ENCODE measurements around the gene FUBP1. TPM values are rescaled to one million over a fixed set of nuclear protein-coding genes. Genes with fewer than 3 reads are reported as not detected.
"Not testable (repeated sequence)": the region's sequence is repeated elsewhere in the genome, so short reads cannot be mapped to it uniquely, and the experiment has no call there.

FUBP1 gene
- total RNA-seq, 1 experiment from 2014 or later: 183 TPM

DNA sequence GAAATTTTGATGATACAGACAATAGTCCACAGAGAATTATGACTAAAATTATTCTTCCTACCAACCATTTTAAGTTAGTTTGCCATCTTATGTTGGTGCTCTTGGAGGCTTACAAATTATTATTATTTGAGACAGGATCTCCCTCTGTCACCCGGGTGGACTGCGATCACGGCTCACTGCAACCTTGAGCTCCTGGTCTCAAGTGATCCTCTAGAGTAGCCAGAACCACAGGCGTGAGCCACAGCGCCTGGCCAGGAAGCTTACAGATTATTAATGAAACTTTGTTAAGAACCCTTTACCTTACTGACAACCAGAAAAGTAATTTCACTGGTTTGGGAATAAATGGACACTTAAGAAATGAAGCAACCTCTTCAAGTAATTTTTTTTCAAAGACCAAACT, 17.9 kb upstream of the FUBP1 start:
- DNase-seq: no peak
- Histone ChIP-seq H3K36me3 (peaks cover 38% of the 10 kb centered on the region), H3K27me3 (no peaks in the 10 kb centered on the region), H3K9me3 (no peaks in the 10 kb centered on the region), H3K4me3 (no peak overlapping the region)

DNA sequence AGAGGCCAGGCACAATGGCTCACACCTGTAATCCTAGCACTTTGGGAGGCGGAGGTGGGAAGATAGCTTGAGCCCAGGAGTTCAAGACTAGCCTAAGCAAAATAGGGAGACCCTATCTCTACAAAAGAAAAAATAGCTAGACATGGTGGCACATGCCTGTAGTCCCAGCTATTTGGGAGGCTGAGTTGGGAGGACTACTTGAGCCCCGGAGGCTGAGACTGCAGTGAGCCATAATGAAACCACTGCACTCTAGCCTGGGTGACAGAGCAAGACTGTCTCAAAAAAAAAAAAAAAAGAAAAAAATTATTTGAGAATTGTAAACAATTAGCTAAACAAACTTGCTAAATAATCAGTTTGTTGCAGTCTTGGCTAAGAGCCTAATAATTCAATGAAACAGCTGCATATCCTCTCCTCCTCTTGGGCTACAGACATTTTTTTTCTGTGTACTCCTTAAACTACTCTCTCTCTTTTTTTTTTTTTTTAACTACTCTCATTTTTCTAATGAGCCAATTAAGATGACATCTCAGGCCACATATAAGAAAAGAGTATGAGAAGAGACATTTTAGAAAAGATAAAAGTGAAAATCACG, 15.3 kb upstream of the FUBP1 start:
- H3K9me3 ChIP-seq: no peaks in the 10 kb centered on the region
- H3K27me3 ChIP-seq: no peaks in the 10 kb centered on the region
- H3K4me3 ChIP-seq: no peak overlapping the region
- DNase-seq: no peak
- H3K36me3 ChIP-seq: peaks cover 46% of the 10 kb centered on the region

DNA sequence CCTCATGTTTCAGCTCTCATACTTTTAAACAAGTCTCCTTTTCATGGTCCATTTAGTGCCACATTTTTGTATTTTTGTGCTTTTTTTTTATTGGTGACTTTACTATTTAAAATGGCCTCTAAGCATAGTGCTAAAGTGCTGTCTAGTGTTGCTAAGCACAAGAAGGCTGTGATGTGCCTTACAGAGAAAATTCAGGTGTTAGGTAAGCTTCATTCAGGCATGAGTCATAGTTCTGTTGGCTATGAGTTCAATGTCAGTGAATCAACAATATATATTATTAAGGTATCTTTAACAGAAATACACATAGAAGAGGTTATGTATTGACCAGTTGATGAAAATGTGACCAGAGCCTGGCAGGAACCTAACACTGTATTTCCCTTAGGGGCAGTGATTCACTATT, 12.8 kb upstream of the FUBP1 start:
- Histone ChIP-seq H3K27me3 (no peaks in the 10 kb centered on the region), H3K9me3 (no peaks in the 10 kb centered on the region), H3K36me3 (peaks cover 45% of the 10 kb centered on the region), H3K4me3 (no peak overlapping the region)
- DNase-seq: no peak

DNA sequence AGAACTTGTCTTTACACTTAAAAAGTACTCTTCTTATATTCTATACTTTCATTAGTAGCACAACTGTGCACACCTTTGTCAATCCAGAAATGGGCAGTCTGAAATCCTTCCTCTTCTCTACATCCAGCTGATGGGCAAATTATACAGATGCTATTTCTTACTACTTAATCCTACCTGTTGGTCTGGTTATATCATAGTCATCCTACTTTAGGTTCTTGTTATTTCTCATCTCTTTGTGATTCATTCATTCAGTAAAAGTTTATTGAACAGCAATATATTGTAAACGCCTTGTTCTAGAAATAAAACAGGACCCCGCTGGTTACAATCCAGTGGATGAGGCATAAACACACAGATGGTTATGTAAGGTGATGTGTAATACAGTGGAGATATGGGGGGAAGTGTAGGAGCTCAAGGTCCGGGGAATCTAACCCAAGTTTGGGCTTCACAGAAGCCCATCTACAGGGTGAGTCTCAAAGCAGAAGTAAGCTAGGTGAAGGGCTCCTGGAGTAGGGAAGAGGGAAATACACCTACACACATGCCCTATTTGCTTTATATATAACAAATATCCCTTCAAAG, 11.8 kb upstream of the FUBP1 start:
- H3K4me3 ChIP-seq: no peak overlapping the region
- H3K36me3 ChIP-seq: peaks cover 38% of the 10 kb centered on the region
- no peaks in the 10 kb centered on the region for H3K27me3 ChIP-seq
- H3K9me3 ChIP-seq: no peaks in the 10 kb centered on the region
- DNase-seq: no peak

DNA sequence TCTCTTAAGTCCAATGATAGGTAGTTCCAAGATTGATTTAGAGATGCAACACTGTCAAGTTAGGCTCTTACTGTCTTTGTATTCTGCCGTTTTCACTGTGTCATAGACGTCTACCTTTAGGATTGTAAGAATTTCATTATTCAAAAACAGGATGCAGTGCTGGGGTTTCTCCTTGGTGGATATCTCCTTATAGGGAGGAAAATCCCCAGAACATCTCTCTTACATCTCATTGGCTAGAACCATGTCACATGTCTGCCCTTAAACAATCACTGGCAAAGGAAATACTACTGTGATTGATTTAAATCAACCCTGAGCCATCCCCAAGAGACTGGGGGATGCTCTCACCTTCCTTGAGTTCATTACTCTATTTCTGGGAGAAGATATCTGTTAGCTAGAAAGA, 10.9 kb upstream of the FUBP1 start:
- DNase-seq: no peak

DNA sequence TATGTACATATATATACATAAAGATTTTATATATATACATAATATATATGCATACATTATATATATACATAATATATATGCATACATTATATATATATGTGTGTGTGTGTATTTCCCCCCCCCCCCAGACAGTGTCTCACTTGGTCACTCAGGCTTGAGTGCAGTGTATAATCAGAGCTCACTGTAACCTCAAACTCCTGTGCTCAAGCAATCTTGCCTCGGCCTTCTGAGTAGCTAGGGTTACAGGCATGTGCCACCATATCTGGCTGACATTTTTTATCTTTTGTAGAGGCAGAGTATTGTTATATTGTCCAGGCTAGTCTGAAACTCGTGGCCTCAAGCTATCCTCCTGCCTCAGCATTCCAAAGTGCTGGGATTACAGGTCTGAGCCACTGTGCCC, 9.0 kb upstream of the FUBP1 start:
- no peak for DNase-seq
- no peaks in the 10 kb centered on the region for H3K27me3 ChIP-seq
- no peak overlapping the region for H3K4me3 ChIP-seq
- peaks cover 32% of the 10 kb centered on the region for H3K36me3 ChIP-seq
- no peaks in the 10 kb centered on the region for H3K9me3 ChIP-seq

More for the DNA sequence above, 10.9 kb upstream of the FUBP1 start:
- Histone ChIP-seq H3K4me3 (no peak overlapping the region), H3K9me3 (no peaks in the 10 kb centered on the region), H3K27me3 (no peaks in the 10 kb centered on the region), H3K36me3 (peaks cover 34% of the 10 kb centered on the region)

DNA sequence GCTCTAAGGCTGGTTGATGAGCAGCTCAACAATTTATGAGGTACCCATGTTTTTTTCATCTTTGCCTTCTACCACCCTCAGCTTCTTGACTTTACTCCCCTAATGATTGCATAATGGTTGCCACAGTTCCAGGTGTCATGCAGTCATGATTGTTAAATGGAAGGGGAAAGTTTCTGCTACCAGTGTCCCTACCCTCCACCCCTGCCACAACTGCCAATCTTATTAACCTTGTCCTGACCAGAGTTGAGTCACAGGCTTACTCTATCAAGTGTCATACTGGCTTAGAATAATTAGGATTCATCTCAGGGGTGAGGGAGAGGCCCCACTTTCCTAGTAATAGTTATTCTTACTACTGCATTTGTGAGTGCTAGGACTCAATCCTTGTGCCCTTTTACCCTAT, 7.9 kb upstream of the FUBP1 start:
- H3K4me3 ChIP-seq: no peak overlapping the region
- no peaks in the 10 kb centered on the region for H3K27me3 ChIP-seq
- no peaks in the 10 kb centered on the region for H3K9me3 ChIP-seq
- peaks cover 30% of the 10 kb centered on the region for H3K36me3 ChIP-seq
- no peak for DNase-seq

DNA sequence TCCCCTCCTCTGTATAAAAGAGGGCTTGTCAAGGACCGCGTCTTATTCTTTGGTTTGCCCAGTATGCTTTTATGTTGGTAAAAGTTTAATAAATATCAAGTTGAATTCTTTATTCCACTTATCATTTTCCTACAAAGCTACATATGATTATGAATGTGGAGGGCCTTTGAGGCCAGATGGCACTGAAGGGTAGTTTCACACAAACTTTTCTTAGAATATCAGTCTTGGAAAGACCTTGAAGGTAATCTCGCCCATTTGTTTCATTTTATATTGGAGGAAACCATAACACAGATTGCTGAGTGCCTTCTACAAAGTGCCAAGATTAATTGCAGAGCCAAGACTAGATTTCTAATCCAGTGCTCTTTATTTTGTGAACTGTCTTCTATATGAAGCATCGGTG, 5.8 kb upstream of the FUBP1 start:
- no peaks in the 10 kb centered on the region for H3K27me3 ChIP-seq
- DNase-seq: no peak
- no peak overlapping the region for H3K4me3 ChIP-seq
- H3K9me3 ChIP-seq: no peaks in the 10 kb centered on the region
- H3K36me3 ChIP-seq: peaks cover 29% of the 10 kb centered on the region

DNA sequence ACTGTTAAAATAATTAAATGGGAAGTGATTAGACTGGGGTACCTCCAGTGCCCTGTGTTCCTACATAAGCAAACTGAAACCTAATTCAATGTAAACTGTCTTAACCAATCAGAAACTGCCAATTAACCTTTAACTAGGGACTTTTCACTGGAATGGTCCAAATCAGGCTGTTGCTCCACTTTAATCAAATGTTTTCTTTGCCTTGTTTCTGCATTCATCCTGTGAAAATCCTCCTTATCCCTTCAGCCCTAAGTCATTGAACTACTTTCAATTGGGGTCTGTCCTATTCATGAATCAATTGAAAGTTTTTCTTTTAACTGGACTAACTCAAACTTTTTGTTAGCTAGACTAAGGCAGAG, 5.1 kb upstream of the FUBP1 start:
- no peak for DNase-seq

DNA sequence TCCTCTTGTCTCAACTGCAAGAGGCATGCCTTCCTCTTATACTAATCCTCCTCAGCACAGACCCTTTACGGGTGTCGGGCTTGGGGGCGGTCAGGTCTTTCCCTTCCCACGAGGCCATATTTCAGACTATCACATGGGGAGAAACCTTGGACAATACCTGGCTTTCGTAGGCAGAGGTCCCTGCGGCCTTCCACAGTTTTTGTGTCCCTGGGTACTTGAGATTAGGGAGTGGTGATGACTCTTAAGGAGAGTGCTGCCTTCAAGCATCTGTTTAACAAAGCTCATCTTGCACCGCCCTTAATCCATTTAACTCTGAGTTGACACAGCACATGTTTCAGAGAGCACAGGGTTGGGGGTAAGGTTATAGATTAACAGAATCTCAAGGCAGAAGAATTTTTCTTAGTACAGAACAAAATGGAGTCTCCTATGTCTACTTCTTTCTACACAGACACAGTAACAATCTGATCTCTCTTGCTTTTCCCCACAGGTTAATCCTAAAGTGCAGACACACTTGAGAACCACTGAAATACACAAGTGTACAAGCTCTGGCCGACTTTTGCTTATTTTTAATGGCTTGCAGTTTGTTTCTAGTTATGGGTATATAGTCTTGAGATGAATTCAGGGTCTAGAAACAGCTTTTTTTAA, 4.6 kb upstream of the FUBP1 start:
- not testable (repeated sequence) for DNase-seq, H3K9me3 ChIP-seq, H3K27me3 ChIP-seq, H3K4me3 ChIP-seq
- peaks cover 29% of the 10 kb centered on the region for H3K36me3 ChIP-seq

More for the DNA sequence above, 5.1 kb upstream of the FUBP1 start:
- Histone ChIP-seq H3K36me3 (peaks cover 26% of the 10 kb centered on the region), H3K27me3 (no peaks in the 10 kb centered on the region), H3K4me3 (no peak overlapping the region), H3K9me3 (no peaks in the 10 kb centered on the region)

DNA sequence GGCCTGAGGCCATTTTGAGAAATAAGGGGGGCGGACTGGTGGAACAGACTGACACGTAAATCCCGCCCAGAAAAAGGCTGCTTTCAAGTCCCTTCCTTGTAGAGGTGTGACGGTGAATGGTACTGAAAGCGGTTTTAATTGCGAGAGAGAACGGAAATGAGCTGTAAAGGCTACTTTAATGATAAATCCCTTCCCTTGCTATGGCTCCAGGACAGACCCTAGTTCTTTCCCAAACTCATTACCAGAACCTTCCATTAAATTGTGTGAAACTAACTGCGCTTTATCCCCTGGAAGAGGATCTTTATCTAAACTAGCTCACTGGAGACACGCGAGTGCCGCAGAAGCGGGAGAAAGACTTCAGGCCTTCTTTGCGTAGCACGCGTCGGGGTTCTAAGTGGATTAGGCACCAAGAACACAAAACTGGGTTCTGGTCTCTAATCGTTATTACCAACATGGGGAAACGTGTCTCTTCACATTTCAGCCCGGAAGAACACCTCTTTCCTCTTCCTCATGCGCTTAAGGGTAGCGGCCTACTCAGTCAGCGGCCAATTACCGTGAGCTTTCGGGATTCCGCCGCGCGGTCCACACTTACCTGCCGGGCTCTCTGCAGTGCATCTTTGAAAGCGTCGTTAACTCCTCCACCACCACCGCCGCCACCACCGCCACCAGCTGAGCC, 441 bp downstream of the FUBP1 start:
- no peaks in the 10 kb centered on the region for H3K9me3 ChIP-seq
- H3K36me3 ChIP-seq: peaks cover 52% of the 10 kb centered on the region
- H3K4me3 ChIP-seq: peak overlapping the region; percentile 94
- no peaks in the 10 kb centered on the region for H3K27me3 ChIP-seq
- DNase-seq: peak; percentile 78

DNA sequence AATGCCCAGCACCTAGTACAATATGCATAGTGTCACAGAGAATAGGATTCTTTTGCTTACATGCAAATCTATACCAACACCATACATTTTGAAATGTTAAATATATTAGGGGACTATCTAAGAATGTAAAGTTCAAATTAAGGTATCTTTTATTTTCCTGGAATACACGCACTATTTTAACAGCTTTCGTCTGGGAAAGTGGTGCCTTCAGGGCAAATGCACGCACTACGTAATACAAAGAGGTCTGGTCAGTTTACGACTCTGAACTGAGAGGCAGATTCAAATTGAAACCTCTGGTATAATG, 931 bp downstream of the FUBP1 start:
- Histone ChIP-seq H3K9me3 (no peaks in the 10 kb centered on the region), H3K36me3 (peaks cover 55% of the 10 kb centered on the region), H3K4me3 (peak overlapping the region; percentile 94), H3K27me3 (no peaks in the 10 kb centered on the region)
- DNase-seq: no peak

DNA sequence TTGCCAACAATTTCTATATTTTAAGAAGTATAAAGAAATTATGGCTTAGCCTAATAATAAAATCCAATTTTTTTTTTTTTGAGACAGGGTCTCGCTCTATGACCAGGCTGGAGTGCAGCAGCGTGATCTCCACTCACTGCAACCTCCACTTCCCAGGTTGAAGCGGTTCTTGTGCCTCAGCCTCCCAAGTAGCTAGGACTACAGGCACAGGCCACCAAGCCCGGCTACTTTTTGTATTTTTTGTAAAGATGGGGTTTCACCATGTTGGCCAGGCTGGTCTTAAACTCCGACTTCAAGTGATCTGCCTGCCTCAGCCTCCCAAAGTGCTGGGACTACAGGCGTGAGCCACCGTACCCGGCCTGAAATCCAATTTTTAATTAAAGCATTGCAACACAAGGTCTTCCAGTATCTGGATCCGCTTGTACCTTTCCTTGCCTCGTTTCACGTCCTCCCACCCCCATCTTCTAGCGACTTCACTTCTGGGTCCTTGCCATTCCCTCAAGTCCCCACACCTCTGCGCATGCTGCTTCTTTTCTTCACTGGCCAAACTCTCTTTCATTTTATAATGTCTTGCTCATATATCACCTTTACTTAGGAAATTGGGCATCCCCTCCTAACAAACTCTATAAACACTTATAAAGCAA, 2.3 kb downstream of the FUBP1 start:
- peaks cover 55% of the 10 kb centered on the region for H3K36me3 ChIP-seq

DNA sequence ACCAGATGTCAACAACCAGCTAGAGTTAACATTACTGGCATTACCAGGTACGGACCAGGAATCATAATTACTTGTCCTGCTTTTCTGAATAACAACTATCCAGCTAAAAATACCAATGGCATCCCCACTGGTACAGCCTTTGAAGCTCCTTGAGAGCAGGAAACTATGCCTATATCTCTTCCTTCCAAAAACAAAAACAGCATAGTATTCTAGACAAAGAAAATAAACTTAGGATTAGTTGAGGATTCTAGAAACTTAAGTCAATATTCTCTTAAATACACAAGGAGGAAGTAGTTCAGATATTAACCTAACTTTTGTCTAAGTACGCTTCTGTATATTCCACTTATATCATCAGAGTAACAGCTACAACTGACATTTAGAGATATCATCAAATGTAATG, 3.0 kb downstream of the FUBP1 start:
- no peak for DNase-seq

More for the DNA sequence above, 2.3 kb downstream of the FUBP1 start:
- H3K9me3 ChIP-seq: no peaks in the 10 kb centered on the region
- peak overlapping the region; percentile 94 for H3K4me3 ChIP-seq
- H3K27me3 ChIP-seq: no peaks in the 10 kb centered on the region
- no peak for DNase-seq

DNA sequence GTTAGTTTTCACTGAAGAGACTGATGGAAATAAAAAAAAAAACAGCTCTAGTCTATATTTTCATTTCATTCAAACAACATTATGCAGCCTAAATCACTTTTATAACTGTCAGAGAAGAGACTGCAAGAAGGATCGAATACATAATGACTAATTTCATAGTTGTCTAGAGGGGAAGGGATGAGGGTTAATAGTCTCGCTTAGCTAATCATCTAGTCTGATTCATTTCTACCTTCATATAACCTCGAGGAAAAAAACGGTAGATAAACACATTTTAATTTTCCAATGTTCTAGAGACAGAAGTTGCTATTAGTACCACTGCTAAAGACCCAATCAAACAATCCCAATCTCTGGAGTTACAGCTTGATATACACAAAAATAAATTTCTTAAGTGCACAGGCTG, 3.5 kb downstream of the FUBP1 start:
- Histone ChIP-seq H3K9me3 (no peaks in the 10 kb centered on the region), H3K36me3 (peaks cover 62% of the 10 kb centered on the region), H3K4me3 (peak overlapping the region; percentile 94), H3K27me3 (no peaks in the 10 kb centered on the region)
- DNase-seq: no peak

More for the DNA sequence above, 3.0 kb downstream of the FUBP1 start:
- Histone ChIP-seq H3K4me3 (peak overlapping the region; percentile 94), H3K9me3 (no peaks in the 10 kb centered on the region), H3K36me3 (peaks cover 62% of the 10 kb centered on the region), H3K27me3 (no peaks in the 10 kb centered on the region)

DNA sequence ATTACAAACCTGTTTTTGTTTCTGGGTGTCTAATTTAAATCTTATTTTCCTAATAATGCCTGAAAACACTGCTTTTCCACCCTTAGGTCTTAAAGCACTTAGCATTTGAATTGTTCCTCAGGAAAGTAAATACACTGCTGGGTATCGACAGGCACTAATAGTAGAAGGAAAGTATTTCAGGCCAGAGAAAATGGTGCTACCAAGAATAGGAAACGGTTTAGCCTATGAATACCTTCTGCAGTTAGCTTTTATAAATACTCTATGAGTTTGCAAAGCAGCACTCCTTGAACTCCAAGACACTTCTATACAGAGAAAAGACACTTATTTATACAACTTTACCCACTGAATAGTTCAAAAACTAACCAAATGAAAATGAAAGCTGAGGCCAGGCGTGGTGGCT, 6.8 kb downstream of the FUBP1 start:
- no peak for DNase-seq
- Histone ChIP-seq H3K9me3 (no peaks in the 10 kb centered on the region), H3K36me3 (peaks cover 77% of the 10 kb centered on the region), H3K4me3 (no peak overlapping the region), H3K27me3 (no peaks in the 10 kb centered on the region)

DNA sequence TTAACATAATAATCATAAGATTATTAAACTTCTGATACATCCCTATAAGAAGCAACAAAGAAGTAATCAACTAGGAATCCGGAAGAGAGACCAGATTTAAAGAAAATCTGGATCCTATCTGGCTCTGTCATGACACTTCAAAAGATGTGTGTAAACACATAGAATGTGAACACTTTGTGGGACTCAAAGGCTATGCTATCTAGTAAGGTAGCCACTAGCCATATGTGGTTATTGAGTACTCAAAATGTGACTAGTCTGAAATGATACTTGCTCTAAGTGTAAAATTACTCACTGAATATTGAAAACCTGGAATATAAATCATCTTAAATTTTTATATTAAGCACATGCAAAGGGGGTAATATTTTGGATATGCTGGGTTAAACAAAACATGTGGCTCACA, 8.7 kb downstream of the FUBP1 start:
- Histone ChIP-seq H3K4me3 (no peak overlapping the region), H3K9me3 (no peaks in the 10 kb centered on the region), H3K36me3 (peaks cover 82% of the 10 kb centered on the region), H3K27me3 (no peaks in the 10 kb centered on the region)
- no peak for DNase-seq

All from MG63 (cell line).